Fibroblast of villous mesenchyme (primary cell): ENCODE data around the gene ZBP1. TPM values are rescaled to one million over a fixed set of nuclear protein-coding genes. Genes with fewer than 3 reads are reported as not detected.
A peak's percentile ranks its signal among the peaks of the same experiment; 100 is the strongest.

ENCODE experiments used
- DNase-seq: peaks from one replicate; pipeline ENCODE4 v3.0.0-alpha.2; 2010; ENCODE audit warnings: low read depth
- H3K4me3 ChIP-seq: 2 replicates; pipeline ENCODE4 v1.5.1; 2011; ENCODE audit warnings: low read depth, mild to moderate bottlenecking, low read length
- CTCF ChIP-seq: IDR thresholded peaks from 2 replicates; pipeline ENCODE4 v1.5.1; 2012; ENCODE audit warnings: low read depth, mild to moderate bottlenecking, low read length; ENCODE audit not compliant: insufficient read depth
- total RNA-seq: library from RNA; depleted of rRNA; stranded (reverse); fragments of >200 nt; gene quantifications from 2 replicates; pipeline ENCODE4 v1.2.3, GENCODE V29; 2012

Gene ZBP1
- total RNA-seq, 1 donor = not detected

GRCh38 chr20:57557926-57558613, 62.2 kb downstream of the ZBP1 start:
- H3K4me3 ChIP-seq = no peak overlapping the region
- TF ChIP-seq CTCF = no peak
- no peak for DNase-seq

- no peak for TF ChIP-seq CTCF
- no peak for DNase-seq
- no peak overlapping the region for H3K4me3 ChIP-seq
Measured at GRCh38 chr20:57556980-57557274, 63.3 kb downstream of the ZBP1 start.

GRCh38 chr20:57555457-57556184, 64.6 kb downstream of the ZBP1 start:
- H3K4me3 ChIP-seq = no peak overlapping the region
- TF ChIP-seq CTCF = no peak
- peak; percentile 5 for DNase-seq

Other genes with a start within 250 kb of the ZBP1 start
- 5.2 and 8.2 TPM in 2 replicates for gene RBM38, start 229.0 kb downstream of the ZBP1 start, total RNA-seq
- gene CTCFL, start 95.3 kb downstream of the ZBP1 start, total RNA-seq = not detected in 2 replicates
- not detected in 2 replicates for gene PCK1, start 59.3 kb downstream of the ZBP1 start, total RNA-seq
- 0.86 and 2.9 TPM in 2 replicates for gene PMEPA1, start 89.6 kb upstream of the ZBP1 start, total RNA-seq